Transverse colon (tissue), 4 donors: Measurements from ENCODE around the gene AK3. TPM values are rescaled to one million over a fixed set of nuclear protein-coding genes. Genes with fewer than 3 reads are reported as not detected.

Experiments used
- DNase-seq: peaks from one replicate; pipeline ENCODE4 v3.0.0-alpha.2; 2019
- H3K27ac ChIP-seq, 4 donors: fragments of 200-600 bp; sonication (generic); 2 replicates each; pipeline ENCODE4 v1.5.1; 2016 to 2018; ENCODE audit warnings: inconsistent platforms in 4 of 4
- H3K27me3 ChIP-seq: fragments of 200-600 bp; sonication (generic); 2 replicates; pipeline ENCODE4 v1.5.1; 2017; ENCODE audit warnings: inconsistent platforms
- H3K36me3 ChIP-seq, 4 donors: fragments of 200-600 bp; sonication (generic); 2 replicates each; pipeline ENCODE4 v1.5.1; 2017 to 2019; ENCODE audit warnings: inconsistent platforms in 4 of 4
- H3K4me1 ChIP-seq, 4 donors: fragments of 200-600 bp; sonication (generic); 2 replicates each; pipeline ENCODE4 v1.5.1; 2017 to 2020; ENCODE audit warnings: inconsistent platforms in 4 of 4
- H3K4me3 ChIP-seq, 4 donors: fragments of 200-600 bp; sonication (generic); 1 replicate in 1 of 4; 2 replicates in 3 of 4; pipeline versions ENCODE4 v1.5.1 to v1.6.1; 2017 to 2019; ENCODE audit warnings: inconsistent platforms in 4 of 4
- H3K9me3 ChIP-seq, 2 donors: fragments of 200-600 bp; sonication (generic); 2 replicates each; pipeline ENCODE4 v1.5.1; 2017 to 2019; ENCODE audit warnings: inconsistent platforms in 2 of 2
- EP300 ChIP-seq: sonication (generic); formaldehyde crosslinking; IDR thresholded peaks from one replicate; pipeline ENCODE4 v1.6.1; 2017; ENCODE audit warnings: antibody characterized with exemption, low read depth
- POLR2A ChIP-seq: fragments of 450-650 bp; IDR thresholded peaks from one replicate; pipeline ENCODE4 v1.6.1; 2016; ENCODE audit warnings: antibody characterized with exemption, mild to moderate bottlenecking, moderate library complexity
- POLR2AphosphoS5 ChIP-seq, 3 donors: sonication (generic); formaldehyde crosslinking; IDR thresholded peaks; one replicate each; pipeline ENCODE4 v1.6.1; 2016; ENCODE audit warnings: antibody characterized with exemption in 3 of 3
- WGBS, 2 donors: methylation state at CpG; one replicate each; pipeline ENCODE4 v1.1.5; 2018; ENCODE audit warnings: low coverage in 1 of 2; 5-methylcytosine and 5-hydroxymethylcytosine counted together
- in situ Hi-C, 4 donors: fragments of 200-750 bp; cut with MboI; loops; one replicate each; pipeline versions ENCODE4 v1.15.0 to v1.15.1; 2017; ENCODE audit warnings: low sequenced_read_pairs in 3 of 4, low pct_ligation_motif_present in 1 of 4, low pct_unique_long_range_greater_than_20kb in 1 of 4
- intact Hi-C: fragments of 100-400 bp; cut with DNase I; formaldehyde crosslinking; loops from one replicate; pipeline ENCODE4 v1.15.1; 2023; ENCODE audit warnings: low total_unique reads
- total RNA-seq, 4 donors: library from RNA; depleted of rRNA; stranded (reverse); fragments of >200 nt; gene quantifications; one replicate each; pipeline ENCODE4 v1.1.0, GENCODE V29; 2016
- TF ChIP-seq, protein P1 (sequence below), 5 experiments: fragments of 200-600 bp in 3 of 5; fragments of 450-650 bp in 2 of 5; sonication (generic) in 3 of 5; IDR thresholded peaks; 1 replicate in 2 of 5; 2 replicates in 3 of 5; pipeline ENCODE4 v1.5.1; 2016 to 2017; ENCODE audit warnings: antibody characterized with exemption in 5 of 5, inconsistent platforms in 3 of 5, mild to moderate bottlenecking in 2 of 5, moderate library complexity in 1 of 5

AK3 gene
- total RNA-seq, 4 donors from 2014 or later = 25.9 to 121 (median 82.3) TPM

DNA sequence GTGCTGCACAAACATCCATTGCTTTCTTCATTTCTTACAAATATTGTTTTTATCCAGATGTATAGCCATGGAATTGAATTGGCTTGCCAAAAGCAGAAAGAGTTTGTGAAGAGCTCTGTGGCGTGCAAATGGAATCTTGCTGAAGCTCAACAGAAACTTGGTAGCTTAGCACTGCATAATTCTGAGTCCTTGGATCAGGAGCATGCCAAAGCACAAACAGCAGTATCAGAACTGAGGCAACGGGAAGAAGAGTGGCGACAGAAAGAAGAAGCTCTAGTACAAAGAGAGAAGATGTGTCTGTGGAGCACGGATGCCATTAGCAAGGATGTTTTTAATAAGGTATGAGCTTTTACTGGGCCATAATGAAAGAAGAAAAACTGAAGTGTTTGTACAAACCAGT, 56.2 kb downstream of the AK3 start:
- no peaks in the 10 kb centered on the region for H3K27me3 ChIP-seq
- in situ Hi-C loops = loop anchor here in 1 of 4 donors (25.0 kb wide), 1 partner anchor 1327 kb away; the partner anchor contains the start of gene RANBP6
- peaks cover 10 to 30% (median 15%) of the 10 kb centered on the region in 4 donors for H3K4me1 ChIP-seq

DNA sequence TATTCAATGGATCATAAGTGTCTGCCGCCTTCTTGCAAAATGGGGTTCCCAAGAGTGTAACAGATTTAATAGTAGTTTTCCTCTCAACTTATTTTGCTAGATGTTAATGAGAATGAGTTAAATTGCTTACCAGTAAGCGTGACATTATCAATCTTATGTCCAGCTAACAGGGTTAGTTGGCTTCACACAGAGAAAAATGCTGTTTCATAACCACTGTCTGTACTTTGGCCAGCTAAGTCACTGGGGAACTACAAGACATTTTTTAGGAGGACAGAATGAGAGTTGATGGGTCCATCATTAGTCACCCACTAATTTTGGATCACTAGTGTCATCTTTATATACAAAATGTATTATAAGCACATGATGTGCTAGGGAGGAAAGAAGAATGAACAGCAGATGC, 60.3 kb downstream of the AK3 start:
- H3K27ac ChIP-seq = peak overlapping the region; percentile 96 to 99 (median 97)
- no peaks in the 10 kb centered on the region for H3K9me3 ChIP-seq
- in situ Hi-C loops = loop anchor here in 1 of 4 donors (25.0 kb wide), 1 partner anchor 1332 kb away; the partner anchor contains the start of gene RANBP6
- no peaks in the 10 kb centered on the region for H3K27me3 ChIP-seq
- peaks cover 18 to 34% (median 22%) of the 10 kb centered on the region in 4 donors for H3K4me1 ChIP-seq
- H3K4me3 ChIP-seq = peak overlapping the region in 3 of 4 donors; percentile 69 to 80 (median 78)
- intact Hi-C loops = no loop called here
- 36 to 42% methylated on average over 2 of the region's 2 CpGs for WGBS, 2 donors
- TF ChIP-seq POLR2AphosphoS5 (IDR thresholded peaks at IDR 0.05) (peak in 2 of 3 donors; percentile 41 to 67), POLR2A (no peak), EP300 (no peak)
- TF ChIP-seq, protein P1, sequence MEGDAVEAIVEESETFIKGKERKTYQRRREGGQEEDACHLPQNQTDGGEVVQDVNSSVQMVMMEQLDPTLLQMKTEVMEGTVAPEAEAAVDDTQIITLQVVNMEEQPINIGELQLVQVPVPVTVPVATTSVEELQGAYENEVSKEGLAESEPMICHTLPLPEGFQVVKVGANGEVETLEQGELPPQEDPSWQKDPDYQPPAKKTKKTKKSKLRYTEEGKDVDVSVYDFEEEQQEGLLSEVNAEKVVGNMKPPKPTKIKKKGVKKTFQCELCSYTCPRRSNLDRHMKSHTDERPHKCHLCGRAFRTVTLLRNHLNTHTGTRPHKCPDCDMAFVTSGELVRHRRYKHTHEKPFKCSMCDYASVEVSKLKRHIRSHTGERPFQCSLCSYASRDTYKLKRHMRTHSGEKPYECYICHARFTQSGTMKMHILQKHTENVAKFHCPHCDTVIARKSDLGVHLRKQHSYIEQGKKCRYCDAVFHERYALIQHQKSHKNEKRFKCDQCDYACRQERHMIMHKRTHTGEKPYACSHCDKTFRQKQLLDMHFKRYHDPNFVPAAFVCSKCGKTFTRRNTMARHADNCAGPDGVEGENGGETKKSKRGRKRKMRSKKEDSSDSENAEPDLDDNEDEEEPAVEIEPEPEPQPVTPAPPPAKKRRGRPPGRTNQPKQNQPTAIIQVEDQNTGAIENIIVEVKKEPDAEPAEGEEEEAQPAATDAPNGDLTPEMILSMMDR (IDR thresholded peaks at IDR 0.05) = no peak
- no peak for DNase-seq
- peaks cover 0 to 9% (median 0%) of the 10 kb centered on the region in 4 donors for H3K36me3 ChIP-seq

More for the DNA sequence above, 56.2 kb downstream of the AK3 start:
- TF ChIP-seq POLR2AphosphoS5 (IDR thresholded peaks at IDR 0.05) (no peak), POLR2A (no peak), EP300 (no peak)
- TF ChIP-seq, protein P1 (IDR thresholded peaks at IDR 0.05) = no peak
- WGBS, 2 donors = 81 to 83% methylated on average over 1 to 4 of the region's 4 CpGs
- no peaks in the 10 kb centered on the region for H3K9me3 ChIP-seq
- no peak for DNase-seq
- H3K36me3 ChIP-seq = peaks cover 0 to 19% (median 2%) of the 10 kb centered on the region in 4 donors
- H3K27ac ChIP-seq = peak overlapping the region in 2 of 4 donors; percentile 11 to 13
- intact Hi-C loops = no loop called here
- H3K4me3 ChIP-seq = no peak overlapping the region

- in situ Hi-C loops (loop anchor here in 1 of 4 donors (25.0 kb wide), 1 partner anchor 1332 kb away; the partner anchor contains the start of gene RANBP6), intact Hi-C loops (no loop called here)
- Histone ChIP-seq H3K4me3 (peak overlapping the region; percentile 60 to 80 (median 74)), H3K27me3 (no peaks in the 10 kb centered on the region), H3K4me1 (peaks cover 18 to 34% (median 22%) of the 10 kb centered on the region in 4 donors), H3K36me3 (peaks cover 0 to 3% (median 0%) of the 10 kb centered on the region in 4 donors), H3K9me3 (no peaks in the 10 kb centered on the region), H3K27ac (peak overlapping the region; percentile 96 to 99 (median 97))
- 0 to 1% methylated on average over 10 of the region's 10 CpGs for WGBS, 2 donors
- no peak for DNase-seq
- TF ChIP-seq POLR2A = no peak
- no peak for TF ChIP-seq EP300
- TF ChIP-seq, protein P1 (IDR thresholded peaks at IDR 0.05) = no peak
- no peak for TF ChIP-seq POLR2AphosphoS5 (IDR thresholded peaks at IDR 0.05)
Measured at GRCh38 chr9:4680173-4680525, 60.9 kb downstream of the AK3 start.

GRCh38 chr9:4679268-4680172, 61.5 kb downstream of the AK3 start, which contains the start of gene CDC37L1:
TSS of gene CDC37L1 (plus strand) at chr9:4679569. CDS start at chr9:4679768, 199 bp downstream.
- intact Hi-C loops = loop anchor here (1.0 to 2.0 kb wide), 2 partner anchors 17 to 62 kb away; partner anchors contain the start of genes AK3 and PLPP6

More at GRCh38 chr9:4679268-4680172, 61.5 kb downstream of the AK3 start, which contains the start of gene CDC37L1:
- WGBS, 2 donors = 0 to 1% methylated on average over 4 to 60 of the region's 66 CpGs
- Histone ChIP-seq H3K27me3 (no peaks in the 10 kb centered on the region), H3K4me1 (peaks cover 18 to 29% (median 22%) of the 10 kb centered on the region in 4 donors), H3K4me3 (peak within 1 kb of the TSS; percentile 60 to 80 (median 74)), H3K36me3 (no peaks in the 10 kb centered on the region), H3K9me3 (no peaks in the 10 kb centered on the region), H3K27ac (peak within 1 kb of the TSS; percentile 96 to 99 (median 97))
- in situ Hi-C loops = loop anchor here in 2 of 4 donors (10.0 to 25.0 kb wide), 2 partner anchors 65 to 1333 kb away; partner anchors contain the start of genes AK3 (in 2 of the 2) and RANBP6 (in 1 of the 2)
- DNase-seq = peak; percentile 99
- peak; percentile 98 for TF ChIP-seq POLR2A
- TF ChIP-seq EP300 = no peak
- TF ChIP-seq POLR2AphosphoS5 (IDR thresholded peaks at IDR 0.05) = peak; percentile 99
- TF ChIP-seq, protein P1 (IDR thresholded peaks at IDR 0.05) = peak; percentile 73 to 98 (median 75)
